Spleen (tissue), 11 donors: ENCODE data around the gene TPK1. TPM values are rescaled to one million over a fixed set of nuclear protein-coding genes. Genes with fewer than 3 reads are reported as not detected.

Experiments
- DNase-seq: peaks from one replicate; pipeline ENCODE4 v3.0.0-alpha.2; 2020
- H3K27ac ChIP-seq, 8 donors: fragments of 200-600 bp; sonication (generic) in 7 of 8; 1 replicate in 4 of 8; 2 replicates in 4 of 8; pipeline versions ENCODE4 v1.5.0 to v1.8.0; 2016 to 2021; ENCODE audit warnings: inconsistent platforms in 4 of 8, mild to moderate bottlenecking in 4 of 8, moderate library complexity in 1 of 8
- H3K27me3 ChIP-seq, 7 donors: fragments of 200-600 bp; sonication (generic) in 6 of 7; replicated peaks in 1 of 7; 1 replicate in 4 of 7; 2 replicates in 3 of 7; pipeline versions ENCODE4 v1.5.0 to v1.8.0; 2016 to 2021; ENCODE audit warnings: inconsistent platforms in 3 of 7, mild to moderate bottlenecking in 1 of 7
- H3K36me3 ChIP-seq, 6 donors: fragments of 200-600 bp; sonication (generic) in 5 of 6; 1 replicate in 4 of 6; 2 replicates in 2 of 6; pipeline versions ENCODE4 v1.5.0 to v1.8.0; 2016 to 2021; ENCODE audit warnings: inconsistent platforms in 2 of 6
- H3K4me1 ChIP-seq, 6 donors: fragments of 200-600 bp; sonication (generic) in 5 of 6; 1 replicate in 3 of 6; 2 replicates in 3 of 6; pipeline versions ENCODE4 v1.5.0 to v1.8.0; 2016 to 2021; ENCODE audit warnings: inconsistent platforms in 3 of 6
- H3K4me3 ChIP-seq, 8 donors: fragments of 200-600 bp; sonication (generic) in 7 of 8; 1 replicate in 4 of 8; 2 replicates in 4 of 8; pipeline versions ENCODE4 v1.5.0 to v1.8.0; 2016 to 2021; ENCODE audit warnings: inconsistent platforms in 4 of 8, mild to moderate bottlenecking in 4 of 8, moderate library complexity in 2 of 8
- H3K9me3 ChIP-seq, 8 donors: fragments of 200-600 bp; sonication (generic) in 7 of 8; 1 replicate in 4 of 8; 2 replicates in 4 of 8; pipeline versions ENCODE4 v1.5.0 to v1.8.0; 2016 to 2021; ENCODE audit warnings: inconsistent platforms in 4 of 8
- CTCF ChIP-seq, 11 experiments: fragments of 200-600 bp in 7 of 11; fragments of 450-650 bp in 4 of 11; sonication (generic) in 4 of 11; IDR thresholded peaks in 8 of 11; conservative IDR thresholded peaks in 3 of 11; 1 replicate in 7 of 11; 2 replicates in 4 of 11; pipeline versions ENCODE4 v1.4.0 to v1.8.0; 2016 to 2021; ENCODE audit warnings: antibody characterized with exemption in 11 of 11, inconsistent platforms in 4 of 11, mild to moderate bottlenecking in 1 of 11
- POLR2A ChIP-seq, 3 donors: fragments of 450-650 bp; IDR thresholded peaks; one replicate each; pipeline ENCODE4 v1.5.1; 2017; ENCODE audit warnings: antibody characterized with exemption in 3 of 3, mild to moderate bottlenecking in 1 of 3
- POLR2AphosphoS5 ChIP-seq, 3 donors: sonication (generic); formaldehyde crosslinking; IDR thresholded peaks; one replicate each; pipeline ENCODE4 v1.5.1; 2017; ENCODE audit warnings: antibody characterized with exemption in 3 of 3
- WGBS, 5 donors: extraction: QIAGEN DNeasy Blood & Tissue Kit in 3 of 5; methylation state at CpG; one replicate each; pipeline versions ENCODE4 v1.1.5 to v1.1.7; 2013 to 2018; 5-methylcytosine and 5-hydroxymethylcytosine counted together
- intact Hi-C: fragments of 100-400 bp; cut with DNase I; formaldehyde crosslinking; loops from one replicate; pipeline ENCODE4 v1.15.0; 2023; ENCODE audit warnings: low total_unique reads
- polyA plus RNA-seq, 3 donors: library from polyadenylated mRNA; stranded (reverse); fragments of 200-250 nt; gene quantifications; one replicate each; pipeline ENCODE4 v1.2.1, GENCODE V29; 2013
- total RNA-seq, 7 donors: library from RNA; depleted of rRNA in 3 of 7; stranded (reverse); fragments of >200 nt in 3 of 7; fragmentation: NEBNext Ultra II Directional in 4 of 7; extraction: Animal tissue kit (Norgen Biotek cat#: 25700) in 4 of 7; gene quantifications; one replicate each; pipeline versions ENCODE4 v1.1.0 to v1.2.1, GENCODE V29; 2016 to 2021
- donor health status: healthy with polysubstance abuse.
- donor health status: DM: no; HTN: no; CAD: no; lungs with moderate emphysema.
- donor health status: DM: no; HTN: no; CAD: no.
- donor health status: Bipolar disorder and iron deficiency.
- donor health status: healthy.
- donor health status: DM: no; HTN: no; CAD: no.
- donor health status: DM: yes; HTN: yes; CAD: no.

TPK1 gene
- total and polyA plus RNA-seq, 10 donors: 8.9 to 30.2 (median 17.8) TPM

GRCh38 chr7:144649120-144649519, 186.7 kb downstream of the TPK1 start:
- Histone ChIP-seq H3K27ac (no peak overlapping the region), H3K4me1 (no peaks in the 10 kb centered on the region), H3K4me3 (no peak overlapping the region), H3K9me3 (peaks cover 0 to 16% (median 6%) of the 10 kb centered on the region in 8 donors), H3K27me3 (no peaks in the 10 kb centered on the region), H3K36me3 (peaks cover 0 to 14% (median 7%) of the 10 kb centered on the region in 6 donors)
- TF ChIP-seq POLR2A (IDR thresholded peaks at IDR 0.05): no peak
- TF ChIP-seq POLR2AphosphoS5 (IDR thresholded peaks at IDR 0.05): no peak
- TF ChIP-seq CTCF (IDR thresholded peaks at IDR 0.05 in 8 of 11, conservative IDR thresholded peaks at IDR 0.05 in 3 of 11): no peak
- WGBS, 5 donors: 78 to 91% (median 85%) methylated on average over 2 of the region's 2 CpGs
- intact Hi-C loops: no loop called here
- DNase-seq: no peak

- no peaks in the 10 kb centered on the region for H3K9me3 ChIP-seq
- no peak overlapping the region for H3K27ac ChIP-seq
- no peaks in the 10 kb centered on the region for H3K4me1 ChIP-seq
- intact Hi-C loops: no loop called here
- H3K27me3 ChIP-seq: no peaks in the 10 kb centered on the region
- H3K36me3 ChIP-seq: no peaks in the 10 kb centered on the region
- no peak overlapping the region for H3K4me3 ChIP-seq
- no peak for DNase-seq
- WGBS, 5 donors: 78 to 84% (median 82%) methylated on average over 4 of the region's 4 CpGs
- TF ChIP-seq POLR2AphosphoS5 (IDR thresholded peaks at IDR 0.05) (no peak), CTCF (IDR thresholded peaks at IDR 0.05 in 8 of 11, conservative IDR thresholded peaks at IDR 0.05 in 3 of 11) (no peak), POLR2A (IDR thresholded peaks at IDR 0.05) (no peak)
Observed at GRCh38 chr7:144641389-144642044, 194.3 kb downstream of the TPK1 start.

- TF ChIP-seq POLR2AphosphoS5 (IDR thresholded peaks at IDR 0.05): no peak
- no peak for TF ChIP-seq CTCF (IDR thresholded peaks at IDR 0.05 in 8 of 11, conservative IDR thresholded peaks at IDR 0.05 in 3 of 11)
- no peak for TF ChIP-seq POLR2A (IDR thresholded peaks at IDR 0.05)
- H3K36me3 ChIP-seq: no peaks in the 10 kb centered on the region
- no peaks in the 10 kb centered on the region for H3K4me1 ChIP-seq
- H3K27me3 ChIP-seq: no peaks in the 10 kb centered on the region
- peaks cover 0 to 16% (median 9%) of the 10 kb centered on the region in 8 donors for H3K9me3 ChIP-seq
- intact Hi-C loops: no loop called here
- H3K27ac ChIP-seq: no peak overlapping the region
- no peak for DNase-seq
- H3K4me3 ChIP-seq: no peak overlapping the region
- 70 to 81% (median 76%) methylated on average over 2 of the region's 2 CpGs for WGBS, 5 donors
Observed at GRCh38 chr7:144632724-144633123, 203.1 kb downstream of the TPK1 start.

GRCh38 chr7:144629598-144629997, 206.3 kb downstream of the TPK1 start:
- DNase-seq: no peak
- Histone ChIP-seq H3K27ac (no peak overlapping the region), H3K4me3 (no peak overlapping the region), H3K36me3 (no peaks in the 10 kb centered on the region), H3K9me3 (peaks cover 0 to 16% (median 9%) of the 10 kb centered on the region in 8 donors), H3K4me1 (no peaks in the 10 kb centered on the region), H3K27me3 (no peaks in the 10 kb centered on the region)
- no peak for TF ChIP-seq POLR2A (IDR thresholded peaks at IDR 0.05)
- TF ChIP-seq POLR2AphosphoS5 (IDR thresholded peaks at IDR 0.05): no peak
- TF ChIP-seq CTCF (IDR thresholded peaks at IDR 0.05 in 8 of 11, conservative IDR thresholded peaks at IDR 0.05 in 3 of 11): no peak
- intact Hi-C loops: no loop called here
